GM18508 (cell line): ENCODE measurements around the gene CAPN7.

Experiments
- ATAC-seq: cut with Tn5 transposase; IDR thresholded peaks from one replicate; pipeline ENCODE4 v1.9.1; 2021; ENCODE audit warnings: moderate number of reproducible peaks; ENCODE audit not compliant: insufficient read depth, unreplicated experiment

The CAPN7 gene

DNA sequence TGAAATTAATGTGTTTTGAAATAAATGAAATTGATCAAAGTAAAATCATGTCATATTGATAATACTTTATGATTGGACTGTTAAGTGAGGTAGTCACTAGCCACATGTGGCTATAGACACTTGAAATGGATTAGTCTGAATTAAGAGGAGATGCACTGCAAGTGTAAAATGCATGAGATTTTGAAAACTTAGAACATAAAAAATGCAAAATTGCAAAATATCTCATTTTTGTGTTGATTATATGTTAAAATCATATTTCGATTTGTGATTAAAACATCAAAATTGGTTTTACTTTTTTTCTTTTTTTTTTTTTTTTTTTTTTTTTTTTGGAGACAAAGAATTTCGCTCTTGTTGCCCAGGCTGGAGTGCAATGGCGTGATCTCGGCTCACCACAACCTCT is 23.2 kb downstream of the CAPN7 start:
- ATAC-seq, result no peak

DNA sequence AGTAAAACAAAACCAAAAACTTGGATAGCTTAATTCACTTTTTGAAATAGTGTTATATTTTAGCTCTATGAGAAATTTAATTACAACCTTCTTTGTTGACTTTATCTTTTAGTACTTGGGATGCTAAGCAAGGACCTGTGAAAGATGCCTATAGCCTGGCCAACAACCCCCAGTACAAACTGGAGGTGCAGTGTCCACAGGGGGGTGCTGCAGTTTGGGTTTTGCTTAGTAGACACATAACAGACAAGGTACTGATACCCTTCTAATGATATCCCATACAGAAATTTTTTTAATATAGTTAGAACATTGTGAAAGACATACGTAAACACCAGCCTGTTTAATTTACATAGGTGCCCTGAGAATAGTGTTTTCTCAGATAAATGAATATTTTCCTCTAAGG is 35.3 kb downstream of the CAPN7 start:
- ATAC-seq, result no peak

DNA sequence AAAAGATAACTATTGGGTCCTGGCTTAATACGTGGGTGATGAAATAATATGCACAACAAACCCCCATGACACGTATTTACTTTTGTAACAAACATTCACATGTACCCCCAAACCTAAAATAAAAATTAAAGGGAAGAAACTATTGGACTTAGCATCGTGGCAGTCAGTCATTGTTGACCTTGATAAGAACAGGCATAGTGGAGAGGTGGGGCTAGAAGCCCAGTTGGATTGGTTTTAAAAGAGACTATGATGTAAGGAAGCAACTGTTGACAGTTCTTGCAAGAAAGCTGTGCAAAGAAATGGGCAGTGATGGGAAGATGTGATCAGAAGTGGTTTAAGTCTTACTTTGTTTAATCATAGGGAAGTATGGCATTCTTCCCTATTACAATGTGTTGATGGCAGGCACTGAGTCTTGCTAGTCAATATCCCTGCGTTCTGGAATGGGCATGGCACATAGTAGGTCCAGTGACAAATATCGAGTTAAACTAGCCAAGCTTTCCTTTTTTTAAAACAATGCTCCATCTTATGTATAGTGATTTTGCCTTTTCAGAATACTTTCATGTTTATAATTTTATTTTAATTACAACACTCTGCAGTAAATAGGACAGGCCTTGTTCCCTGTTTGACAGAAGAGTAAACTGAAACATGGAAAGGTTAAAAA is 37.9 kb downstream of the CAPN7 start:
- ATAC-seq, result no peak

DNA sequence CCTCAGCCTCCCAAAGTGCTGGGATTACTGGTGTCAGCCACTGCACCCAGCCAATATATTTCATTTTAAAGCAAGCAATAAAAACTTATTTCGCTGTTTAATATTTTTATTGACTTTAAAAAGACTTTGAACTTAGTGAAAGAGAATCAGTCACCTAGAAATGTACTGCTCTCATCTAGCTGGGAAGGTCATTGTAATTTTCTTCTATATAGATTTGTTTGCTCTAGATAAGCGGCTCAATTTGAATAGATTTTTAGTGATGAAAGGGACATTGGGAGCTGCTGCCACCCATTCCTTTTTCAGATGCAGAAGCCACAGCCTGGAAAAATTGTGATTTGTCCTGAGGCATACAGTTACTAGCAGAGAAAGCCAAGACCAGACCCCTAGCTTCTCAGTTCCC is 40.1 kb downstream of the CAPN7 start:
- ATAC-seq, result no peak

DNA sequence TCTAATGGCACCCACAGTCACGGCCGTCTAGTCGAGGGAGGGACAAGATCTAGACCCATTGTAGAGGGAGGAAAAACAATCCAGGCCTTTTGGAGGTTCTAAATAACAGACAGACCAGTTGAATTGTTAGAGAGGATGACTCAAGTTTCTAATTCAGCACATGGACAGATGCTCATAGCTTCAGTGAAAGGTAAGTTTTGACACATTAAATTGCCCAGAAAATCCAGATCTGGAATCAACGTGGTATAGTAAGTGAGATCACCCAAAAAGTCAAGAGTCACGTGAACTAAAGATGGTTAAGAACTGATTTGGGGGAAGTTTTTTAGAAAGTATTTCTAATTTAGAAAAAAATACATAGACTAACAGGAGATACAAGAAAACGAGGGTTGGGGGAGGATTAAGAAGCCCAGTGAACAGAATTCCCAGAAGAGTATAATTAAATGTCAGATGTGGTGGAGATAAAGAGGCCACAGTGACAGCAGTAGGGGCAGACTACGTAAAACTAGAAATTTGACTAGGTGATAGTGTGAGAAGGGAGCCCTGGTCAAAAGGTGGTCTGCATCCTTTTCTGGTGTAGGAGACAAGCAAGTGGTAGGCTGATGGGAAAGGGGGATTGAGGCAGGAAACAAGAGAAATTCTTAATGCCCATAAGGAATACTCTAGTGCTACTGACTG is 47.1 kb downstream of the CAPN7 start:
- ATAC-seq, result no peak

DNA sequence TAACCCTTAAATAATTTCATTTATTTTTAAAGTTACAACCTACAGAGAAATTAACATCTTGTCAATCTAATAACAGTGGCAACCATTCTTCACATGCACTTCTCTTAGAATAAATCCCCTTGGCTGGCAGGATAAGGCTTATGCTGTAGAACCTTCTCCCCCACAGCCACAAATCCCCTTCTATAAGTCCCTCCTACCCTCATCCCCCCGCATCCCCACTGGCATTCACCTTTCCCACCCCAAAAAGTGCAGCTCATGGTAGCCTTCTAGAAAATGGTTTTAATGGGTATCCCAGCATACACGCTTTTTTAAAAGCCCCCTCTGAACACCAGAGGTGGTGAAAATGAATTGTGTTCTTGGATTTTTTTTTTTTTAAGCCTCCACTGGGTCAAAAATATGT is 49.2 kb downstream of the CAPN7 start:
- no peak for ATAC-seq

DNA sequence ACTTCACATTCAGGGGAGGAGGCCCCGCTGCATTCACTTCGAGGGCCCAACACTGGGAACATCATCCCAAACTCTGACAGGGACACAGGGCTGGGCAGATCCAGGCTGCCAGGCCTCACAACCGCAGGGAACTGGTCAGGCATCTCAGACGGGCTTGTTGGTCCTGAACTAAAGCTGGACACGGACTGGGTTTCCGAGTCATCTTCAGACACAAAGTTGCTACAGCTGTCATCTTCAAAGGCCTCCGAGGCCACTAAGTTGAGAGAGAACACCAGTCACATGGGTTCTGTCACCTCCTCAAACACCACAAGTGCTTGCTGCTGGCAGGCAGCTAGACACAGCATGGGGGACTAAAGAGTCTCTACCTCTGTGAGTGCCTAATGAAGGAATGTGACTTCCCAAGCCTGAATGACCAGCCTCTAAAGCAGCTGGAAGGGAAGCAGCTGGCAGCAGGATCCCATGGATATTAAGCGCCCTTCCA is 50.9 kb downstream of the CAPN7 start:
- no peak for ATAC-seq

DNA sequence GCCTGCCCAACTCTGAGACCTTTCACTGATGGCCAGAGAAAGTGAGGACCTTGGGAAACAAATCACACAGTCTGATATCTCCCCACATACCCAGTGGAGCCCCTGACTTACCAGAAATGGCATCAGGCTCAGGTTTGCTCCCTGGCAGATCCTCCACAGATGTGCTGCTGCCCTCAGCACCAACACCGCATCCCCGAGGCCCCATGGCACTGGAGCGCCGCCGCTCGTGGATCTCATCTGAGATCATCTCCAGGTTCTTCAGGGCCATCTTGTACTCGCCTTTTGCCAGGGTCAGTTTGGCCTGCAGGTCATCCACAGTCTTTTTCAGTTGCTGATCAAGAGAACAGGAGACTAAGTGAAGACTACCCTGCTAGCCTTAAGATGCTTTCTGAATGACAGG is 52.7 kb downstream of the CAPN7 start:
- ATAC-seq, result no peak

DNA sequence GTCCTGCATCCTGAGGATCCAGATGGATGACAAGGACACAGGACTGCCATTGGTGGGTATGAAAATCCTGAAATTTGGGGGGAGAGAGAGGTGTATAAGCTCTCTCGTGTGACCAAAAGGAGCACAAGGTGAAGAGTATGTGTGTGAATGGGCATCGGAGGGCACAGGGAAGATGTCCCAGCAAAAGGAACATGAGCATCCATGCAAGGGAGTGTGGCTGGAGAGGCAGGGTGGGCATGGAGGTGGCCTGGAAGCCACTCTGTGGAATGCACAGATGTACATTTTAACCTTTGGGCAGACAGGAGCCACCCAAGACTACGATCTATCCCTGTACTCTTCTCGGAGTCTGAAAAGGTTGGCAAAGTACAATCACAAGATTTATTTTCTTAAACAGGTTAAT is 54.5 kb downstream of the CAPN7 start:
- no peak for ATAC-seq

DNA sequence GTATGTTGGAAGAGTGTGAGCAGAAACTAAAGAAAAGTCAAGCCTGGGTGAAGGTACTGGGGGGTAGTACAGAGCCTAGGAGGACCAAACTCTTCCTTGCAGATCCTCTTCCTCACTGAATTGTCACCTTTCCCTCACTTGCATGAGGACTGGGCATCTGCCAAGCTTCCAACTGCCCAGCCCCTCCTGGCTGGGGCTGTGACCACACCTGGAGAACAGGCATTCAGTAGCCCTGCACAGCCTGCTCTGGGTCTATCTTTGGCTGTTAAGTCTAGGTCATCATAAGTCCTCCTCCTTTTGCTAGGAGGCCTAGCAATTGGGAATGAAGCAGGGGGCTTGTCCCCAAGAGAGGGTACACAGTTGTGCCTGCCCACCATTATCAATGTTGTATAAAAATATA is 55.2 kb downstream of the CAPN7 start:
- ATAC-seq, result no peak

DNA sequence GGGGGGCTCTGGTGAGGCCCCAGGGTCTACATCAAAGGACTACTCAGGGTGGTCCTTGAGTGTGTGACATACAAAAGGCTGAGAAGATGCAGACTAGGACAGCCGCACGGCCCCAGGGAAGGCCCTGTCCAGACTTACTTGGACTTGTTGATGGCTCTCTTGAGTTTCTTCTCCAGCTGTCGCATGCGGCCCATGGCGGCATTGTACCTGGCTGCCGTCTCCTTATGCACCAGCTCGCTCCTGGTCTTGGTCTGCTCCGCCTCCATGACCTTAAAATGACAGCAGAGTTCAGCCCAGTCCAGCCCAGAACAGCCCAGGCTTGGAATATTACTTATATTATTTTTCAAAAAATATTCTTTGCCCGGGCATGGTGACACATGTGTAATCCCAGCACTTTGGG is 56.0 kb downstream of the CAPN7 start:
- no peak for ATAC-seq

DNA sequence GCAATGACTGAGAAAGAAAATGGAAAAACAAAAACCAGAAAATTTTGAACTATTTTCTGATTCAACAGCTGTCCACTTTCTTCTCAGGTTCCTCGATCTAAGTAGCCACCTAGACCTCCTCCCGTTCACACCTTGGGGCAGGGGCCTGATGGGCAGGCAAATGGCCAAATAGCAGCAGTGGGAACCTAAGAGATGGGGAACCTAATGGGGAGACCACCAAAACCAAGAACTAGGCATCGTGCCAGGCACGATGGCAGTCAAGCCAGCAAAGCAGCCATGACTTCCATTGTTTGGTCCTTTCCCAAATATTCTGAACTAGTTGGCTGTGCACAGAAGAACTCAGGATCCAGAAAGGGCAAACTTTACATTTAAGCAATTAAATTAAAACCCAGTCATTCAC is 57.1 kb downstream of the CAPN7 start:
- no peak for ATAC-seq

DNA sequence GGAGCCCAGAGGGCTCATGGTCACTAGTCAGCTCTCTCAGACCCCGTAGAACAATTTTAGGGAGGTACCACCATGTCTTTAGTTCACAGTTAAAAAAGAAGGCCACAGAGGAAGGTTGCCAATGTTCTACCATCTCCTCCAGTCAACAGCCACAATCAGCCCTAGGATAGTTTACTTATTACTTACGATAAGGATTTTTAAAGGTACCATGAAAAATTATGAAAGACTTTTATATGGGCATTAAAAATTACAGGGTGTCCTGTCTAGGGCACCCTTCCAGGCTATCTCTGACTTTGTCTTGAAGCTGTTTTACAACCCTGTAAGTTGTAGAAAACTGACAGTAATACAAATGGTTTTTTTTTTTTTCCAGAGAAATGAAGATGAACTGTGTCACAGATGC is 57.9 kb downstream of the CAPN7 start:
- ATAC-seq, result no peak

DNA sequence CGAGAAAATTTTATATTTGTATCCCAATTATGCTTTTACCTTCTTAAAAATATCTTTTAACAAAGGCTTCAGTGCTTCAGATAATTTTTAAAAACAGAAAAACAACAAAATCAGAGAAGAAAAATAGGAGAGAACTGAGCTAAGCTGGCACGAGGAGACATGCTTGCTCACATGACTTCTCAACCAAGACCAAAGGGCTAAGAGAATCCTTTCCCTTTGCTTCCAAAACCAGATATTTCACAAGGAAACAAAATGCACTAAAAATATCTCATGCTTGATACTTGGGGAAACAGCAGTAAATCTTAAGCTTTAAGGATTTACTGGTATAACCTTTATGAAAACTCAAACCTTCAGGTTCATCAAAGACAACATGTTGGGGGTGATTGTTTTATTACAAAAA is 58.4 kb downstream of the CAPN7 start:
- ATAC-seq, result no peak

DNA sequence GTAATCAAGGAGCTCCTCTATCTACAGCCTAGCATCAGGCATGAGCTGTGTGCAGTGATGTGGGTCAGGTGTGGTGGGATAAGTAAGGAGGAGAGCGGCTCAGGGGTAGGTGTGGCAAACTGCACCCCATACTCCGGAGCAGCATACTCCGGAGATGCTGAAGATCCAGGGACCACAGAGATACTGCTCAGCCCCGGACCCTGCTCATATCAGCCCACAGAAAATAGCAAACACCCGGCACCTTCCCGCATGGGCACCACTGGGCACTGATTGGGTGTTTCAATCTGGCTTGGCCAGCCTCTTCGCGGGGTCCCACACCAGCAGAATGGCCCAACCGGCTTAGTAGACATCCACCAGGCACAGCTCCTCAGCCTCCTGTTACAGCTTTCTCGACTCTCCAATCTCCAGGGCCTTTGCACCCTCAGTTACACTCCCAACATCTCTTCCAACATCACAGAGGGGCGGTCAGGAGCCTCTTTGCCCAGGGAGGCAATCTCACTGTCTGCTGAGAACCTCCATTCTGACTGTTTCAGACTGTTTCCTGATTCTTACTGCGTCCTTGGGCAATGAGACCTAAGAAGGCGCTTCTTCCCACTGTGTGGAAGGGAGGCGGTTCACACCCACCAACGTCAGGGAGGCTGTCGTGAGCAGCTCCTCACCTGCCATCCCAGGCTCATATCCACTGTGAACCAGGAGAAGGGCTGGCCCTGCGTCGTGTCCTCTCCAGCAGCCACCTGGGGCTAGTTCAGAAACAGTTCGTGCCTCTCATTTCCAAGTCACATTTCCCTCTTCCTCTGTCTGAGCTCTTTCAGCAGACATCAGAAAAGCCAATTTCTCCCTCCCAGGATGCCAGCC is 59.8 kb downstream of the CAPN7 start:
- ATAC-seq, result no peak

DNA sequence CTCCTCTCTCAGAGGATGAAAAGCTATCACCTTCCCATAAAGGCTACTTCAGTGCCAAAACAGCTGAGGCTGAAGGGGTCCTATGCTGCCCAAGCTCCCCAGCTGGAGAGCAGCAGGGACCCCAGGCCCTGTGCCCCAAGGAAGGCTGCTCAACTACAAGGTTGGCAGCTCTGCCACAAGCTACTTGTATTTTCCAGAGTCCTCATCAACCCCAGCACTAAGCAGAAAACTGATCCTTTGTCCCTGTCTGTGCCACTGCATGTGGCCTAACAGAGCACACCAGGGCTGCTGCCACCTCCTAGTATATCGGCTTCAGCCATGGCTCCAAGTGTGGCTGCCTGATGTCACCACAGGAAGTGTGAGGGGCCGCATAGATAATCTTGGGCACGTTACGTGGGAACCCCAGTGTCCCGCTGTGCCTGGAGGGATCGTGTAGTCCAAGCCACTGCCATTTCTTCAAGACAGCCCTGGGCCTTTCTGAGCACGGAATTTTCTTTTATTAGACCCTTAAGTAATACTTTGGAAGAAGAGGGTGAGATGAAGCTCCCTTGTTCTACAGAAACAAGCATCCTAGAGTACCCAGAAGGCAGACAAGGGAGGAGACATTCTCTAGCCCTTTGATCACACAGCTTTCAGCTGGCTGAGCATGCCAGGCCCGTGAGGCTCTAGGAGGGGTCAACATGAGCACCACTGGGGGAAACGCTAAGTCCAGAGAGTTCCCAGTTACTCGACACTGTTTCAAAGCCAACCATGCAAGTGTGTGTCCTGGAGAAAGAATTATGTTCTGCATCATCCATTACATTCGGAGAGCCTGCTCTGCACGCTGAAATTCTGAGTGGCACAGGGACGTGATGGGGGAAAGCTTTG is 60.7 kb downstream of the CAPN7 start:
- no peak for ATAC-seq

DNA sequence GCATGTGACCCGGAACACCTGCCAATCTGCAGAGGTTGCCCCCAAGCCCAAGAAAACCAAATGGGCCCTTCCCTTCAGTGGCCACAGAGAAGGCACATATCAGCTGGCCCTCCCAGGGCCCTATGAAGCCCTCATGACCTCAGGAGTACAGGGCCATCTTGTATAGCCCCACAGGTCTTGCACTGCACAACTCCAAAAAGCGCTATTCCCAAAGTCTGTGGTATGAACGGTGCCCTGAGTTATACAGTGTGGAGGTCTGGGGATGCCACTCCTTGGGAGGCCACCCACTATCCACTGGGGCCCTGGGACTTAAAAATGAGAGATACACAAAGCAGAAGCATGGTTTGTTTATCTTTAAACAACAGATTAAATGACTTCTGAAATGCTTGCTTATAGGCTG is 61.5 kb downstream of the CAPN7 start:
- ATAC-seq, result no peak

DNA sequence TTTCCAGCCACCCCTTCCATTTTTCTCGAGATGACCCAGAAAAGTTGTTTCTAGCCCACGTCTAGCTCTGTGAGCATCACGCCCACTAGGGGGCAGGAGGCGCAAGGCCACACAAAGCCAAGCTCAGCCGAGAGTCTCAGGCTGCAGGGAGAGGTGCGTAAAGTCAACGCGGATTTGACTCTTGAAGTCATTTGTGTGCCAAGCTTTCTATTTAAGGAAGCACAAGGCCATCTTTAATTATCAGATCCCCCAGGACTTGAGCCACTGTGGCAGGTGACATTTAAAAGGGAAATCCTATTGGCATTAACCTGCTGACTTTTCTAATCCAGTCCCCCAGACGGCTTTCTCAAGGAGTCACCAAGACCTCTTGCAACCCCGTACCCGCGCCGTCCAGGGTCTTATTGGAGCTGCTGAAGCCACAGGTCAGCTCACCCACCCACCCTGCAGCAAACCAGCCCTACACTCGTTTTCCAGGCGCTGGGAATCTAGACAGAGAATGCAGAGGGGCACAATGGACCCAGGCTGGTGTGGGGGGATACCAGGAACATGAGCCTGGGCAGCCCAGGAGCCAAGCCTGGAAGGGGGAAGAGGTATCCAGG is 62.1 kb downstream of the CAPN7 start:
- no peak for ATAC-seq

DNA sequence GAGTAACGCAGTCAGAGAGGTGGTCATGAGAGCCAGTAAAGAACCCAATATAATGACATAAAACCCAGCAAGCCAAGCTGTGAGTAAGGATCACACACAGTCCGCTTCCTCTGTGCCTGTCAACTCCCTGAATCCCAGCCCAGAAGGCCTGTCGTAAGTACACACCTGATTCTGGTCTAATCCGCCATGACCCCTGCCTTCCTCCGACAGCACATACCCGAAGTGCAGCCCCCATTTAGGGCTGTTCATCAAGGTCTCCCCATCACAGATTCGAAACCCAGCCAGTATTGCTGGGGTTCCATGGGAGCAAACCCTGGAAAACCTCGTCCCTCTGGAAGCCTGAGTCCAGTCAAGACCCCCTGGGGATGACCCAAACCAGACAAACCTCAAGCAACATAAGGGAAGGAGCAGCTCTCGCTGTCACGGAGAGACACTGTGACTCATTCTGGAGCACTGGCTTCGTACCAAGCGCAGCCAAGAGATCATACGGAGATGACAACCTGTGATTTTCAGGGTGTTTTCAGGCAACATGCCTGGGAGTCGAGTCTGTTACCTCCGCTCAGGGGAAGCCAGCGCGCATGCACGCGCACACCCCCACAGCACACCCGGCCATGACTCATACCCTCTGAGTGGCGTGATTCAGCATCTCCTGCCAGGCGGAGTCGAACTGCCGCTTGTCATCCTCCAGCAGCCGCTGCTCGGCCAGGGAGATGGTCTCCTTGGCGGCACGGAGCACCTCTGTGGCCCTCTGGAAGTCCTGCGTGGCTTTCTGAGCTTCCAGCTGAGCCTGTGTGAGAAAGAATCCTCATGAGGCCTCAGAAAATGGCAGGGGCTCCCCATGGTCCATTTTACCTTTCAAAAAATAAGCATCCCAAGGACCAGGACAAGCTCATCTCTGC is 63.3 kb downstream of the CAPN7 start:
- ATAC-seq, result no peak
